Colonic mucosa (tissue), 4 donors: ENCODE results near the gene DPP3. TPM values are rescaled to one million over a fixed set of nuclear protein-coding genes. Genes with fewer than 3 reads are reported as not detected.
A peak's percentile ranks its signal among the peaks of the same experiment; 100 is the strongest.
"Not testable (repeated sequence)": the region's sequence is repeated elsewhere in the genome, so short reads cannot be mapped to it uniquely, and the experiment has no call there.

Source experiments
- DNase-seq: peaks from one replicate; pipeline ENCODE4 v3.0.0-alpha.2; 2020
- H3K27ac ChIP-seq: fragments of 200-600 bp; one replicate; pipeline ENCODE4 v1.8.0; 2021
- H3K27me3 ChIP-seq: fragments of 200-600 bp; one replicate; pipeline ENCODE4 v1.8.0; 2021
- H3K36me3 ChIP-seq: fragments of 200-600 bp; one replicate; pipeline ENCODE4 v1.8.0; 2021
- H3K4me1 ChIP-seq: fragments of 200-600 bp; one replicate; pipeline ENCODE4 v1.8.0; 2021; ENCODE audit warnings: mild to moderate bottlenecking
- H3K4me3 ChIP-seq: fragments of 200-600 bp; one replicate; pipeline ENCODE4 v1.8.0; 2021
- H3K9ac ChIP-seq, 2 donors: one replicate each; pipeline ENCODE4 v1.7.0; 2013; ENCODE audit warnings: control low read depth in 2 of 2, low read depth in 2 of 2, low read length in 2 of 2
- H3K9me3 ChIP-seq: fragments of 200-600 bp; one replicate; pipeline ENCODE4 v1.8.0; 2021
- intact Hi-C: fragments of 100-400 bp; cut with DNase I; formaldehyde crosslinking; loops from one replicate; pipeline ENCODE4 v1.14.1; 2022
- total RNA-seq, 2 donors: library from RNA; stranded (reverse); fragmentation: NEBNext Ultra II Directional in 1 of 2; extraction: Animal tissue kit (Norgen Biotek cat#: 25700) in 1 of 2; gene quantifications; one replicate each; pipeline ENCODE4 v1.2.1, GENCODE V29; 2021
- TF ChIP-seq, protein P1 (sequence below): fragments of 200-600 bp; IDR thresholded peaks from one replicate; pipeline ENCODE4 v1.8.0; 2022; ENCODE audit warnings: antibody characterized with exemption, mild to moderate bottlenecking
- donor health status: healthy.
- donor health status: DM: no; HTN: no; CAD: no.
- donor health status: DM: no; HTN: no; CAD: no.

Gene DPP3, protein sequence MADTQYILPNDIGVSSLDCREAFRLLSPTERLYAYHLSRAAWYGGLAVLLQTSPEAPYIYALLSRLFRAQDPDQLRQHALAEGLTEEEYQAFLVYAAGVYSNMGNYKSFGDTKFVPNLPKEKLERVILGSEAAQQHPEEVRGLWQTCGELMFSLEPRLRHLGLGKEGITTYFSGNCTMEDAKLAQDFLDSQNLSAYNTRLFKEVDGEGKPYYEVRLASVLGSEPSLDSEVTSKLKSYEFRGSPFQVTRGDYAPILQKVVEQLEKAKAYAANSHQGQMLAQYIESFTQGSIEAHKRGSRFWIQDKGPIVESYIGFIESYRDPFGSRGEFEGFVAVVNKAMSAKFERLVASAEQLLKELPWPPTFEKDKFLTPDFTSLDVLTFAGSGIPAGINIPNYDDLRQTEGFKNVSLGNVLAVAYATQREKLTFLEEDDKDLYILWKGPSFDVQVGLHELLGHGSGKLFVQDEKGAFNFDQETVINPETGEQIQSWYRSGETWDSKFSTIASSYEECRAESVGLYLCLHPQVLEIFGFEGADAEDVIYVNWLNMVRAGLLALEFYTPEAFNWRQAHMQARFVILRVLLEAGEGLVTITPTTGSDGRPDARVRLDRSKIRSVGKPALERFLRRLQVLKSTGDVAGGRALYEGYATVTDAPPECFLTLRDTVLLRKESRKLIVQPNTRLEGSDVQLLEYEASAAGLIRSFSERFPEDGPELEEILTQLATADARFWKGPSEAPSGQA
- 100 to 1,000 TPM in 1 of 2 donors, 10 to 100 TPM in 1; 70.3 to 124 TPM for total RNA-seq

DNA sequence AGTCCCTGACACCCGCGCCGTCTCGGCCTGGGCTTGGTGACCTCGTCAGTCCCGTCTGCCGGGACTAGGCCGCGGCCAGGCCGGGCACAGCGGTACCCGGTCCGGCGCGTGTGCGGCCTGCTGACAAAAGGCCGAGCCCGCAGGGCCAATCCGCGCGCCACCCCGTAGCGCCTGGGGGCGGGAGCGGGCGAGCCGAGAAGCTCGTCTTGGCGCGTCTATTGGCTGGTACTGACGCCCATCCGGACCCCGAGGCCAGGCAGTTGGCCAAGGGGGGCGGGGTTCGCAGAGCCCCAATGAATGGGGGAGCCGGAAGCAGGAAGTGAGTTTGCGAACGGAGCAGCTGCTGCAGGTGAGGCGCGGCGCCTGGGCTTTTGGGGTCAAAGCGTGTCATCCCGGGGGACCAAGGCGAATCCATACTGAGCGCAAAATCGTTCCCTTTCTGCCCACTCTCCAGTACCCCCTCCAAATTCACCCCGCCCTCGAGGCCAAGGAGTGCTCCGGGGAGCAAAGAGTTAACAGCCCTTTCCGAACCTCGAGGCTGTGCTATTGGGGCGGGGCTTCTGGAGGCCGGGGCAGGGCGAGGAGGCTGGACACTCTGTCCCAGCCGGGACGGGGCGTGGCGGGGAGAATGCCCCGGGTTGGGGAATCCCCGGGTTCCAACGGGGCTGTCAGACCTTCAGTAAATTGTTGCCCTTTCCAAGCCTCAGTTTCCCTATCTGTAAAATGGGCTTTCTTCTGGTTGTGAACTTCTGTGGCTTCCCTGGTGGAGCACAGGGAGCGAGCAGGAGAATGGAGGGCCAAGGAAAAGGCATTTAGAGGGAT, at the start of gene DPP3:
DPP3 (plus strand) TSS at position 318 of the 822 bp plus-strand sequence. CDS start 1,767 bp downstream, outside the sequence.
- no peaks in the 10 kb centered on the region for H3K27me3 ChIP-seq
- H3K27ac ChIP-seq = peak within 1 kb of the TSS; percentile 91
- H3K4me1 ChIP-seq = no peaks in the 10 kb centered on the region
- intact Hi-C loops = no loop called here
- peak; percentile 98 for DNase-seq
- peak within 1 kb of the TSS; percentile 85 to 98 for H3K9ac ChIP-seq
- no peaks in the 10 kb centered on the region for H3K9me3 ChIP-seq
- H3K4me3 ChIP-seq = peak within 1 kb of the TSS; percentile 74
- TF ChIP-seq, protein P1, sequence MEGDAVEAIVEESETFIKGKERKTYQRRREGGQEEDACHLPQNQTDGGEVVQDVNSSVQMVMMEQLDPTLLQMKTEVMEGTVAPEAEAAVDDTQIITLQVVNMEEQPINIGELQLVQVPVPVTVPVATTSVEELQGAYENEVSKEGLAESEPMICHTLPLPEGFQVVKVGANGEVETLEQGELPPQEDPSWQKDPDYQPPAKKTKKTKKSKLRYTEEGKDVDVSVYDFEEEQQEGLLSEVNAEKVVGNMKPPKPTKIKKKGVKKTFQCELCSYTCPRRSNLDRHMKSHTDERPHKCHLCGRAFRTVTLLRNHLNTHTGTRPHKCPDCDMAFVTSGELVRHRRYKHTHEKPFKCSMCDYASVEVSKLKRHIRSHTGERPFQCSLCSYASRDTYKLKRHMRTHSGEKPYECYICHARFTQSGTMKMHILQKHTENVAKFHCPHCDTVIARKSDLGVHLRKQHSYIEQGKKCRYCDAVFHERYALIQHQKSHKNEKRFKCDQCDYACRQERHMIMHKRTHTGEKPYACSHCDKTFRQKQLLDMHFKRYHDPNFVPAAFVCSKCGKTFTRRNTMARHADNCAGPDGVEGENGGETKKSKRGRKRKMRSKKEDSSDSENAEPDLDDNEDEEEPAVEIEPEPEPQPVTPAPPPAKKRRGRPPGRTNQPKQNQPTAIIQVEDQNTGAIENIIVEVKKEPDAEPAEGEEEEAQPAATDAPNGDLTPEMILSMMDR = no peak
- no peaks in the 10 kb centered on the region for H3K36me3 ChIP-seq

DNA sequence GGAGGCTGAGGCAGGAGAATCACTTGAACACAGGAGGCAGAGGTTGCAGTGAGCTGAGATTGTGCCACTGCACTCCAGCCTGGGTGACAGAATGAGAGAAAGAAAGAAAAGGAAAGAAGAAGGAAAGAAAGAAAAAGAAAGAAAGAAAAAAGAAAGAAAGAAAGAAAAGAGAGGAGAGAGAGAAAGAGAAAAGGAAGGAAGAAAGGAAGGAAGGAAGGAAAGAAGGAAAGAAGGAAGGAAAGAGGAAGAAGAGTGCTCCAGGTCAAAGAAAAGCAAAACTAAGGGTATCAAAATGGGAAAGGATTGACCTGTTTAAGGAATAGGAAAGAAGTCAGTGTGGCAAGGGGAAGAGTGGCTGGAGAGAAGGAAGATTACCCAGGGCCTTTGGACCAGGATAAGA, 48.9 kb upstream of the DPP3 start:
- DNase-seq, intact Hi-C loops, H3K27ac ChIP-seq, H3K4me3 ChIP-seq, H3K4me1 ChIP-seq, H3K9ac ChIP-seq, H3K9me3 ChIP-seq, H3K27me3 ChIP-seq, H3K36me3 ChIP-seq: not testable (repeated sequence)

DNA sequence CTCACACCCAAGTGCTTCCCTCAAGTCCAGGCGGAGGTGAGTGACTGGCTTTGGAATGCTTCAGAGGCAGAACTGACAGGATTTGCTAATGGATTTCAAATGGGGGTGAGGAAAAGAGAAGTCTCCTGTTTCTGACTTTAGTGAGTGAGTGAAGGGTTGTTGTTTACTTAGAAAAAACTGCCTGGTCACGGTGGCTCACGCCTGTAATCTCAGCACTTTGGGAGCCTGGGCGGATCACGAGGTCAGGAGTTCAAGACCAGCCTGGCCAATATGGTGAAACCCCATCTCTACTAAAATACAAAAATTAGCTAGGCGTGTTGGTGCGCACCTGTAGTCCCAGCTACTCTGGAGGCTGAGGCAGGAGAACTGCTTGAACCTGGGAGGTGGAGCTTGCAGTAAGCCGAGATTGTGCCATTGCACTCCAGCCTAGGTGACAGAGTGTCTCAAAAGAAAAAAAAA, 48.3 kb upstream of the DPP3 start:
- H3K4me3 ChIP-seq, H3K27ac ChIP-seq, H3K9ac ChIP-seq, DNase-seq, intact Hi-C loops, H3K27me3 ChIP-seq, H3K9me3 ChIP-seq, H3K36me3 ChIP-seq, H3K4me1 ChIP-seq: not testable (repeated sequence)

DNA sequence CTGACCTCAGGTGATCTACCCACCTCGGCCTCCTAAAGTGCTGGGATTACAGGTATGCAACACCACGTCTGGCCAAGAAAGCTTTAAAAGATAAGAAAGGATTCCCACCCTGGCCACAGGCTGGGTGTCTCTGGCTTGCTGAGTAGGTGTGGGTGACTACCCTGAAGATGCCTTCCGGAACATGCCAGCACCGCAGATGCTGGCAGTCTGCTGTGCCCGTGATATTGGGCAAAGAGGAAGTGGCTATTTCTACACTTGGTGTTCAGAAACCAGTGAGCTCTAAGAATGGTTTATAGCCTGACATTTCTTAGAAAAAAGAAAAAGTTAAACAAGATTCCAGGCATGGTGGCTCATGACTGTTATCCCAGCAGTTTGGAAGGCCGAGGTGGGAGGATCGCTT, 47.6 kb upstream of the DPP3 start:
- H3K4me3 ChIP-seq = no peak overlapping the region
- DNase-seq = no peak
- no peaks in the 10 kb centered on the region for H3K4me1 ChIP-seq
- peaks cover 4% of the 10 kb centered on the region for H3K36me3 ChIP-seq
- H3K27ac ChIP-seq = no peak overlapping the region
- H3K9ac ChIP-seq = no peak overlapping the region
- H3K27me3 ChIP-seq = no peaks in the 10 kb centered on the region
- H3K9me3 ChIP-seq = no peaks in the 10 kb centered on the region
- TF ChIP-seq, protein P1 = no peak
- intact Hi-C loops = no loop called here

DNA sequence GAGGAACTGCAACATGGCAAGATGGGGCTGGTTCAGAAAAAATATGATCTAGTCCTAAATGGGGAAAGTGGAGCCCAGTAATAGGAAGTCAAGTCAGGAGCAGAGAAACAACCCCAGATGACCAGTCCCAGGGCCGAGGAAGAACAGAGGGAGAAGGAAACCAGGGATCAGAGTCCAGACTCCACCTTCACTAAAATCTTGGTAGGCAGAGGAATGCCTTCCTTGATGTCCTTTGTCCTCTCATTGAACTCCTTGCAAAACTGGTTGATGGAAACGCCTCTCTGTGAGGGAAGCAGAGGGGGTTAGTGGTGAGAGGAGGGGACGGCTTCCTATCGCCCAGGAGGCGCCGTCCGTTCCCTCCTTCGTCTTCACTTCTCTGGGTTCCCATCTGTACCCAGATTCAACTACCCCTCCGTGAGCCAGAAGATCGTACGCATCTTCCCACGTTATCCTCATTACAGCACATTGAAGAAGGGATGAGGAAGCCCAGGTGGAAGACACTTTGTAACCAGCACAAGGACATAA, 42.2 kb upstream of the DPP3 start:
- intact Hi-C loops = no loop called here

More for the DNA sequence above, 42.2 kb upstream of the DPP3 start:
- peaks cover 3% of the 10 kb centered on the region for H3K4me1 ChIP-seq
- H3K27me3 ChIP-seq = no peaks in the 10 kb centered on the region
- H3K9ac ChIP-seq = peak overlapping the region; percentile 76 to 77
- TF ChIP-seq, protein P1 = no peak
- H3K27ac ChIP-seq = peak overlapping the region; percentile 42
- peak; percentile 44 for DNase-seq
- peak overlapping the region; percentile 97 for H3K4me3 ChIP-seq
- H3K36me3 ChIP-seq = peaks cover 4% of the 10 kb centered on the region
- no peaks in the 10 kb centered on the region for H3K9me3 ChIP-seq
